Measurements from ENCODE around the gene RAB26. TPM values are rescaled to one million over a fixed set of nuclear protein-coding genes. Genes with fewer than 3 reads are reported as not detected.

The RAB26 gene
- total and polyA plus RNA-seq, 2 of the 13 experiments (the other 11 are each of a cell fraction or from before 2014, with no cell fraction given), result 0.86 to 3.6 TPM

DNA sequence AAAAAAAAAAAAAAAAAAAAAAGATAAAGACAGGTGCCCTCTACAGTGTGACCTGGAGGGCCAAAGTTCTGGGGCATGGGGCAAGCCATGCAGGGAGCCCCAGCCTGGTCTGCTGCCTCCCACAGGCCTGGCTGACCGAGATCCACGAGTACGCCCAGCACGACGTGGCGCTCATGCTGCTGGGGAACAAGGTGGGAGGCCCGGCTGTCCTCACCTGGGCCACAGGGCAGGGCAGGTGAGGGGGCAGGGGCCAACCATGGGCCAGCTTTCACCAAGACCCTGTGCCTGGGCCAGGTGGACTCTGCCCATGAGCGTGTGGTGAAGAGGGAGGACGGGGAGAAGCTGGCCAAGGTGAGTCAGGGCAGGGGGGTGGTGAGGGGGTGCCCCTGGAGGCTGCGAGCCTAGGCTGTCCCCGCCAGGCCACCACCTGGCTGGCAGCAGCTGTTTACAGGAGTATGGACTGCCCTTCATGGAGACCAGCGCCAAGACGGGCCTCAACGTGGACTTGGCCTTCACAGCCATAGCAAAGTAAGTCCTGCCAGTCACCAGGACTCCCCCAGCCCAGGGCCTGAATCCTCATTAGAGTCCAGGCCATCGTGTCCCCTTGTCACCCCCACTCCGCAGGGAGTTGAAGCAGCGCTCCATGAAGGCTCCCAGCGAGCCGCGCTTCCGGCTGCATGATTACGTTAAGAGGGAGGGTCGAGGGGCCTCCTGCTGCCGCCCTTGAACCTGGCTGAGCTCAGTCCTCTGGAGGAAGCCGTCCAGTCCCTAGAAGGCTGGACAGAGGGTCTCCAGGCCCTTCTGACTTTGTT, 4.5 kb downstream of the RAB26 start (continued):
- TF ChIP-seq, protein P1, sequence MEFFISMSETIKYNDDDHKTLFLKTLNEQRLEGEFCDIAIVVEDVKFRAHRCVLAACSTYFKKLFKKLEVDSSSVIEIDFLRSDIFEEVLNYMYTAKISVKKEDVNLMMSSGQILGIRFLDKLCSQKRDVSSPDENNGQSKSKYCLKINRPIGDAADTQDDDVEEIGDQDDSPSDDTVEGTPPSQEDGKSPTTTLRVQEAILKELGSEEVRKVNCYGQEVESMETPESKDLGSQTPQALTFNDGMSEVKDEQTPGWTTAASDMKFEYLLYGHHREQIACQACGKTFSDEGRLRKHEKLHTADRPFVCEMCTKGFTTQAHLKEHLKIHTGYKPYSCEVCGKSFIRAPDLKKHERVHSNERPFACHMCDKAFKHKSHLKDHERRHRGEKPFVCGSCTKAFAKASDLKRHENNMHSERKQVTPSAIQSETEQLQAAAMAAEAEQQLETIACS (CRISPR knock-in tag; IDR thresholded peaks at IDR 0.05), result no peak
- TF ChIP-seq STAT5B (CRISPR knock-in tag; IDR thresholded peaks at IDR 0.05), result no peak
- 0 out of 2 replicates have a peak, but pooled peaks have one; percentile 31 for TF ChIP-seq ZMYM4 (CRISPR knock-in tag; IDR thresholded peaks at IDR 0.05)
- TF ChIP-seq, protein P2, sequence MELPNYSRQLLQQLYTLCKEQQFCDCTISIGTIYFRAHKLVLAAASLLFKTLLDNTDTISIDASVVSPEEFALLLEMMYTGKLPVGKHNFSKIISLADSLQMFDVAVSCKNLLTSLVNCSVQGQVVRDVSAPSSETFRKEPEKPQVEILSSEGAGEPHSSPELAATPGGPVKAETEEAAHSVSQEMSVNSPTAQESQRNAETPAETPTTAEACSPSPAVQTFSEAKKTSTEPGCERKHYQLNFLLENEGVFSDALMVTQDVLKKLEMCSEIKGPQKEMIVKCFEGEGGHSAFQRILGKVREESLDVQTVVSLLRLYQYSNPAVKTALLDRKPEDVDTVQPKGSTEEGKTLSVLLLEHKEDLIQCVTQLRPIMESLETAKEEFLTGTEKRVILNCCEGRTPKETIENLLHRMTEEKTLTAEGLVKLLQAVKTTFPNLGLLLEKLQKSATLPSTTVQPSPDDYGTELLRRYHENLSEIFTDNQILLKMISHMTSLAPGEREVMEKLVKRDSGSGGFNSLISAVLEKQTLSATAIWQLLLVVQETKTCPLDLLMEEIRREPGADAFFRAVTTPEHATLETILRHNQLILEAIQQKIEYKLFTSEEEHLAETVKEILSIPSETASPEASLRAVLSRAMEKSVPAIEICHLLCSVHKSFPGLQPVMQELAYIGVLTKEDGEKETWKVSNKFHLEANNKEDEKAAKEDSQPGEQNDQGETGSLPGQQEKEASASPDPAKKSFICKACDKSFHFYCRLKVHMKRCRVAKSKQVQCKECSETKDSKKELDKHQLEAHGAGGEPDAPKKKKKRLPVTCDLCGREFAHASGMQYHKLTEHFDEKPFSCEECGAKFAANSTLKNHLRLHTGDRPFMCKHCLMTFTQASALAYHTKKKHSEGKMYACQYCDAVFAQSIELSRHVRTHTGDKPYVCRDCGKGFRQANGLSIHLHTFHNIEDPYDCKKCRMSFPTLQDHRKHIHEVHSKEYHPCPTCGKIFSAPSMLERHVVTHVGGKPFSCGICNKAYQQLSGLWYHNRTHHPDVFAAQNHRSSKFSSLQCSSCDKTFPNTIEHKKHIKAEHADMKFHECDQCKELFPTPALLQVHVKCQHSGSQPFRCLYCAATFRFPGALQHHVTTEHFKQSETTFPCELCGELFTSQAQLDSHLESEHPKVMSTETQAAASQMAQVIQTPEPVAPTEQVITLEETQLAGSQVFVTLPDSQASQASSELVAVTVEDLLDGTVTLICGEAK (IDR thresholded peaks at IDR 0.05), result no peak
- TF ChIP-seq, protein P2 (CRISPR knock-in tag; IDR thresholded peaks at IDR 0.05), result no peak; the same call in 1 of the 2 replicates
- TF ChIP-seq PHF21A (CRISPR knock-in tag; IDR thresholded peaks at IDR 0.05), result no peak
- no peak for TF ChIP-seq GZF1 (CRISPR knock-in tag; IDR thresholded peaks at IDR 0.05)
- TF ChIP-seq ZNF17 (CRISPR knock-in tag; IDR thresholded peaks at IDR 0.05), result no peak
- TF ChIP-seq ZNF225 (CRISPR knock-in tag; IDR thresholded peaks at IDR 0.05), result no peak
- TF ChIP-seq, protein P3, sequence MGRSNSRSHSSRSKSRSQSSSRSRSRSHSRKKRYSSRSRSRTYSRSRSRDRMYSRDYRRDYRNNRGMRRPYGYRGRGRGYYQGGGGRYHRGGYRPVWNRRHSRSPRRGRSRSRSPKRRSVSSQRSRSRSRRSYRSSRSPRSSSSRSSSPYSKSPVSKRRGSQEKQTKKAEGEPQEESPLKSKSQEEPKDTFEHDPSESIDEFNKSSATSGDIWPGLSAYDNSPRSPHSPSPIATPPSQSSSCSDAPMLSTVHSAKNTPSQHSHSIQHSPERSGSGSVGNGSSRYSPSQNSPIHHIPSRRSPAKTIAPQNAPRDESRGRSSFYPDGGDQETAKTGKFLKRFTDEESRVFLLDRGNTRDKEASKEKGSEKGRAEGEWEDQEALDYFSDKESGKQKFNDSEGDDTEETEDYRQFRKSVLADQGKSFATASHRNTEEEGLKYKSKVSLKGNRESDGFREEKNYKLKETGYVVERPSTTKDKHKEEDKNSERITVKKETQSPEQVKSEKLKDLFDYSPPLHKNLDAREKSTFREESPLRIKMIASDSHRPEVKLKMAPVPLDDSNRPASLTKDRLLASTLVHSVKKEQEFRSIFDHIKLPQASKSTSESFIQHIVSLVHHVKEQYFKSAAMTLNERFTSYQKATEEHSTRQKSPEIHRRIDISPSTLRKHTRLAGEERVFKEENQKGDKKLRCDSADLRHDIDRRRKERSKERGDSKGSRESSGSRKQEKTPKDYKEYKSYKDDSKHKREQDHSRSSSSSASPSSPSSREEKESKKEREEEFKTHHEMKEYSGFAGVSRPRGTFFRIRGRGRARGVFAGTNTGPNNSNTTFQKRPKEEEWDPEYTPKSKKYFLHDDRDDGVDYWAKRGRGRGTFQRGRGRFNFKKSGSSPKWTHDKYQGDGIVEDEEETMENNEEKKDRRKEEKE (IDR thresholded peaks at IDR 0.05), result no peak
- no peak for TF ChIP-seq MTF2 (CRISPR knock-in tag; IDR thresholded peaks at IDR 0.05; ENCODE audit: borderline replicate concordance)
- no peak for TF ChIP-seq ZNF430 (CRISPR knock-in tag; IDR thresholded peaks at IDR 0.05)
- TF ChIP-seq DNMT1 (CRISPR knock-in tag; IDR thresholded peaks at IDR 0.05), result no peak
- no peak for TF ChIP-seq TEAD3 (CRISPR knock-in tag; optimal IDR thresholded peaks at IDR 0.05; ENCODE audit: borderline replicate concordance)
- TF ChIP-seq, protein P4, sequence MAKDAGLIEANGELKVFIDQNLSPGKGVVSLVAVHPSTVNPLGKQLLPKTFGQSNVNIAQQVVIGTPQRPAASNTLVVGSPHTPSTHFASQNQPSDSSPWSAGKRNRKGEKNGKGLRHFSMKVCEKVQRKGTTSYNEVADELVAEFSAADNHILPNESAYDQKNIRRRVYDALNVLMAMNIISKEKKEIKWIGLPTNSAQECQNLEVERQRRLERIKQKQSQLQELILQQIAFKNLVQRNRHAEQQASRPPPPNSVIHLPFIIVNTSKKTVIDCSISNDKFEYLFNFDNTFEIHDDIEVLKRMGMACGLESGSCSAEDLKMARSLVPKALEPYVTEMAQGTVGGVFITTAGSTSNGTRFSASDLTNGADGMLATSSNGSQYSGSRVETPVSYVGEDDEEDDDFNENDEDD (CRISPR knock-in tag; IDR thresholded peaks at IDR 0.05; ENCODE audit: borderline replicate concordance), result no peak
